GM23338 (cell line): ENCODE data around the gene RAP1GDS1. TPM values are rescaled to one million over a fixed set of nuclear protein-coding genes. Genes with fewer than 3 reads are reported as not detected.

Experiments
- ATAC-seq: fragments of 200-7000 bp; cut with Tn5 transposase; 3 replicates; pipeline ENCODE4 v1.9.1; 2020
- DNase-seq: peaks from one replicate; pipeline ENCODE4 v3.0.0-alpha.2; 2015; ENCODE audit warnings: low spot score
- H2AFZ ChIP-seq: fragments of 200-600 bp; sonication (generic); 2 replicates; pipeline ENCODE4 v1.8.0; 2016; ENCODE audit warnings: antibody characterized with exemption, mild to moderate bottlenecking, moderate library complexity
- H3F3A ChIP-seq: fragments of 200-600 bp; sonication (generic); replicated peaks from 2 replicates; pipeline ENCODE4 v1.8.0; 2017; ENCODE audit warnings: antibody characterized with exemption, mixed run types, low read depth
- H3K27ac ChIP-seq: fragments of 200-600 bp; sonication (generic); 2 replicates; pipeline ENCODE4 v1.6.1; 2016; ENCODE audit warnings: low read depth
- H3K27me3 ChIP-seq: fragments of 200-600 bp; sonication (generic); 2 replicates; pipeline ENCODE4 v1.8.0; 2016; ENCODE audit warnings: mild to moderate bottlenecking, mixed run types, moderate library complexity; ENCODE audit not compliant: insufficient read depth
- H3K36me3 ChIP-seq: fragments of 200-600 bp; sonication (generic); 2 replicates; pipeline ENCODE4 v1.8.0; 2016; ENCODE audit warnings: mild to moderate bottlenecking; ENCODE audit not compliant: insufficient read depth
- H3K4me1 ChIP-seq: fragments of 200-600 bp; sonication (generic); 2 replicates; pipeline ENCODE4 v1.8.0; 2016; ENCODE audit warnings: mild to moderate bottlenecking, moderate library complexity; ENCODE audit not compliant: insufficient read depth
- H3K4me2 ChIP-seq: fragments of 200-600 bp; sonication (generic); 2 replicates; pipeline ENCODE4 v1.7.1; 2017; ENCODE audit warnings: mixed run types
- H3K4me3 ChIP-seq: fragments of 200-600 bp; sonication (generic); 2 replicates; pipeline ENCODE4 v1.6.1; 2016; ENCODE audit warnings: mixed run types
- H3K79me2 ChIP-seq: fragments of 200-600 bp; sonication (generic); replicated peaks from 2 replicates; pipeline ENCODE4 v1.8.0; 2017; ENCODE audit warnings: mild to moderate bottlenecking; ENCODE audit not compliant: insufficient read depth
- H3K9me2 ChIP-seq: fragments of 200-600 bp; sonication (generic); 2 replicates; pipeline ENCODE4 v1.8.0; 2017; ENCODE audit not compliant: insufficient read depth
- H4K20me1 ChIP-seq: fragments of 200-600 bp; sonication (generic); replicated peaks from 2 replicates; pipeline ENCODE4 v1.8.0; 2017; ENCODE audit warnings: mild to moderate bottlenecking; ENCODE audit not compliant: insufficient read depth
- H3K27ac Mint-ChIP-seq: 2 replicates; pipeline ENCODE4 v1.8.0; 2020; ENCODE audit warnings: inconsistent platforms, mild to moderate bottlenecking, moderate library complexity, mixed read lengths
- H3K27me3 Mint-ChIP-seq: 3 replicates; pipeline ENCODE4 v1.8.0; 2022; ENCODE audit warnings: low read depth, mild to moderate bottlenecking, moderate library complexity, mixed read lengths, inconsistent platforms; ENCODE audit not compliant: insufficient read depth, poor library complexity
- H3K36me3 Mint-ChIP-seq: 3 replicates; pipeline ENCODE4 v1.8.0; 2021; ENCODE audit warnings: low read depth, mild to moderate bottlenecking, inconsistent platforms, moderate library complexity, mixed read lengths
- H3K4me1 Mint-ChIP-seq: 3 replicates; pipeline ENCODE4 v1.8.0; 2020; ENCODE audit warnings: mild to moderate bottlenecking, inconsistent platforms, mixed read lengths
- H3K4me3 Mint-ChIP-seq: 3 replicates; pipeline ENCODE4 v1.8.0; 2021; ENCODE audit warnings: moderate library complexity, mild to moderate bottlenecking, inconsistent platforms, mixed read lengths
- H3K9me3 Mint-ChIP-seq: 3 replicates; pipeline ENCODE4 v1.8.0; 2020; ENCODE audit warnings: moderate library complexity, mild to moderate bottlenecking, inconsistent platforms, mixed read lengths
- CTCF ChIP-seq, 2 experiments: fragments of 200-600 bp in 1 of 2; sonication (generic) in 1 of 2; conservative IDR thresholded peaks; 2 replicates each; pipeline versions ENCODE4 v1.5.1 to v1.6.1; 2016 to 2017; ENCODE audit warnings: antibody characterized with exemption in 2 of 2, low read depth in 2 of 2, mild to moderate bottlenecking in 2 of 2, moderate library complexity in 1 of 2
- ETS1 ChIP-seq: IDR thresholded peaks from 2 replicates; pipeline ENCODE4 v1.6.1; 2016; ENCODE audit warnings: antibody characterized with exemption
- STAT1 ChIP-seq: IDR thresholded peaks from one replicate; pipeline ENCODE4 v1.6.1; 2016; ENCODE audit warnings: antibody characterized with exemption; ENCODE audit not compliant: unreplicated experiment
- ZNF114 ChIP-seq: fragments of 250-450 bp; sonication (Bioruptor Pico); IDR thresholded peaks from 2 replicates; pipeline ENCODE4 v1.5.0; 2020; ENCODE audit warnings: mild to moderate bottlenecking, moderate library complexity
- ZNF331 ChIP-seq: fragments of 250-450 bp; sonication (Bioruptor Pico); IDR thresholded peaks from 2 replicates; pipeline ENCODE4 v1.5.0; 2020; ENCODE audit warnings: low read depth, mild to moderate bottlenecking, moderate library complexity
- ZNF462 ChIP-seq: fragments of 250-450 bp; sonication (Bioruptor Pico); IDR thresholded peaks from 2 replicates; pipeline ENCODE4 v1.5.0; 2020; ENCODE audit warnings: mild to moderate bottlenecking, moderate library complexity
- polyA plus RNA-seq: library from polyadenylated mRNA; unstranded; fragments of >200 nt; fragmentation: Nextera tagmentation; extraction: Ambion mirVana; gene quantifications from 2 replicates; pipeline ENCODE4 v1.2.1, GENCODE V29; 2016
- total RNA-seq: library from RNA; depleted of rRNA; stranded (reverse); fragments of >200 nt; shearing (Covaris generic); gene quantifications from 2 replicates; pipeline ENCODE4 v1.2.3, GENCODE V29; 2014

RAP1GDS1 gene
- total and polyA plus RNA-seq, 2 experiments from 2014 or later: 23.7 to 32.4 TPM

GRCh38 chr4:98381306-98381705 lies 120.1 kb downstream of the RAP1GDS1 start:
- no peak for DNase-seq
- Mint-ChIP-seq H3K9me3 (no peaks in the 10 kb centered on the region), H3K4me3 (no peak overlapping the region), H3K27ac (no peak overlapping the region), H3K36me3 (no peaks in the 10 kb centered on the region), H3K4me1 (no peaks in the 10 kb centered on the region), H3K27me3 (no peaks in the 10 kb centered on the region)
- Histone ChIP-seq H2AFZ (no peak overlapping the region), H3K79me2 (no peaks in the 10 kb centered on the region), H3K4me2 (no peak overlapping the region), H3K4me1 (peaks cover 5% of the 10 kb centered on the region), H3K4me3 (no peak overlapping the region), H3K27me3 (no peaks in the 10 kb centered on the region), H3F3A (no peaks in the 10 kb centered on the region), H3K36me3 (no peaks in the 10 kb centered on the region), H4K20me1 (no peaks in the 10 kb centered on the region), H3K27ac (no peak overlapping the region), H3K9me2 (no peaks in the 10 kb centered on the region)
- TF ChIP-seq ZNF462 (no peak), ZNF114 (no peak), ETS1 (no peak), CTCF (conservative IDR thresholded peaks at IDR 0.05; ENCODE audit: low read depth in 2 of 2) (no peak), ZNF331 (CRISPR knock-in tag) (no peak), STAT1 (no peak)
- ATAC-seq: no peak
